GM23338 (cell line): ENCODE results near the gene DIP2C. TPM values are rescaled to one million over a fixed set of nuclear protein-coding genes. Genes with fewer than 3 reads are reported as not detected.

Experiments
- ATAC-seq: fragments of 200-7000 bp; cut with Tn5 transposase; 3 replicates; pipeline ENCODE4 v1.9.1; 2020
- DNase-seq: peaks from one replicate; pipeline ENCODE4 v3.0.0-alpha.2; 2015; ENCODE audit warnings: low spot score
- H2AFZ ChIP-seq: fragments of 200-600 bp; sonication (generic); 2 replicates; pipeline ENCODE4 v1.8.0; 2016; ENCODE audit warnings: antibody characterized with exemption, mild to moderate bottlenecking, moderate library complexity
- H3F3A ChIP-seq: fragments of 200-600 bp; sonication (generic); replicated peaks from 2 replicates; pipeline ENCODE4 v1.8.0; 2017; ENCODE audit warnings: antibody characterized with exemption, mixed run types, low read depth
- H3K27ac ChIP-seq: fragments of 200-600 bp; sonication (generic); 2 replicates; pipeline ENCODE4 v1.6.1; 2016; ENCODE audit warnings: low read depth
- H3K27me3 ChIP-seq: fragments of 200-600 bp; sonication (generic); 2 replicates; pipeline ENCODE4 v1.8.0; 2016; ENCODE audit warnings: mild to moderate bottlenecking, mixed run types, moderate library complexity; ENCODE audit not compliant: insufficient read depth
- H3K36me3 ChIP-seq: fragments of 200-600 bp; sonication (generic); 2 replicates; pipeline ENCODE4 v1.8.0; 2016; ENCODE audit warnings: mild to moderate bottlenecking; ENCODE audit not compliant: insufficient read depth
- H3K4me1 ChIP-seq: fragments of 200-600 bp; sonication (generic); 2 replicates; pipeline ENCODE4 v1.8.0; 2016; ENCODE audit warnings: mild to moderate bottlenecking, moderate library complexity; ENCODE audit not compliant: insufficient read depth
- H3K4me2 ChIP-seq: fragments of 200-600 bp; sonication (generic); 2 replicates; pipeline ENCODE4 v1.7.1; 2017; ENCODE audit warnings: mixed run types
- H3K4me3 ChIP-seq: fragments of 200-600 bp; sonication (generic); 2 replicates; pipeline ENCODE4 v1.6.1; 2016; ENCODE audit warnings: mixed run types
- H3K79me2 ChIP-seq: fragments of 200-600 bp; sonication (generic); replicated peaks from 2 replicates; pipeline ENCODE4 v1.8.0; 2017; ENCODE audit warnings: mild to moderate bottlenecking; ENCODE audit not compliant: insufficient read depth
- H3K9me2 ChIP-seq: fragments of 200-600 bp; sonication (generic); 2 replicates; pipeline ENCODE4 v1.8.0; 2017; ENCODE audit not compliant: insufficient read depth
- H4K20me1 ChIP-seq: fragments of 200-600 bp; sonication (generic); replicated peaks from 2 replicates; pipeline ENCODE4 v1.8.0; 2017; ENCODE audit warnings: mild to moderate bottlenecking; ENCODE audit not compliant: insufficient read depth
- H3K27ac Mint-ChIP-seq: 2 replicates; pipeline ENCODE4 v1.8.0; 2020; ENCODE audit warnings: inconsistent platforms, mild to moderate bottlenecking, moderate library complexity, mixed read lengths
- H3K27me3 Mint-ChIP-seq: 3 replicates; pipeline ENCODE4 v1.8.0; 2022; ENCODE audit warnings: low read depth, mild to moderate bottlenecking, moderate library complexity, mixed read lengths, inconsistent platforms; ENCODE audit not compliant: insufficient read depth, poor library complexity
- H3K36me3 Mint-ChIP-seq: 3 replicates; pipeline ENCODE4 v1.8.0; 2021; ENCODE audit warnings: low read depth, mild to moderate bottlenecking, inconsistent platforms, moderate library complexity, mixed read lengths
- H3K4me1 Mint-ChIP-seq: 3 replicates; pipeline ENCODE4 v1.8.0; 2020; ENCODE audit warnings: mild to moderate bottlenecking, inconsistent platforms, mixed read lengths
- H3K4me3 Mint-ChIP-seq: 3 replicates; pipeline ENCODE4 v1.8.0; 2021; ENCODE audit warnings: moderate library complexity, mild to moderate bottlenecking, inconsistent platforms, mixed read lengths
- H3K9me3 Mint-ChIP-seq: 3 replicates; pipeline ENCODE4 v1.8.0; 2020; ENCODE audit warnings: moderate library complexity, mild to moderate bottlenecking, inconsistent platforms, mixed read lengths
- CREB1 ChIP-seq: fragments of 250-450 bp; sonication (Bioruptor Pico); IDR thresholded peaks from 2 replicates; pipeline ENCODE4 v1.5.0; 2020; ENCODE audit warnings: low read depth, mild to moderate bottlenecking, moderate library complexity
- JUNB ChIP-seq: IDR thresholded peaks from one replicate; pipeline ENCODE4 v1.6.1; 2016; ENCODE audit warnings: antibody characterized with exemption; ENCODE audit not compliant: unreplicated experiment
- NANOG ChIP-seq: IDR thresholded peaks from 2 replicates; pipeline ENCODE4 v1.6.1; 2016; ENCODE audit warnings: antibody characterized with exemption, borderline replicate concordance
- POLR2AphosphoS5 ChIP-seq: IDR thresholded peaks from 2 replicates; pipeline ENCODE4 v1.6.1; 2016; ENCODE audit warnings: antibody characterized with exemption, low read depth
- ZNF114 ChIP-seq: fragments of 250-450 bp; sonication (Bioruptor Pico); IDR thresholded peaks from 2 replicates; pipeline ENCODE4 v1.5.0; 2020; ENCODE audit warnings: mild to moderate bottlenecking, moderate library complexity
- polyA plus RNA-seq: library from polyadenylated mRNA; unstranded; fragments of >200 nt; fragmentation: Nextera tagmentation; extraction: Ambion mirVana; gene quantifications from 2 replicates; pipeline ENCODE4 v1.2.1, GENCODE V29; 2016
- total RNA-seq: library from RNA; depleted of rRNA; stranded (reverse); fragments of >200 nt; shearing (Covaris generic); gene quantifications from 2 replicates; pipeline ENCODE4 v1.2.3, GENCODE V29; 2014
- TF ChIP-seq, protein P1 (sequence below): fragments of 250-450 bp; sonication (Bioruptor Pico); IDR thresholded peaks from 2 replicates; pipeline ENCODE4 v1.5.0; 2020; ENCODE audit warnings: mild to moderate bottlenecking, moderate library complexity

The DIP2C gene
- total and polyA plus RNA-seq, 2 experiments from 2014 or later = 5.1 to 7.7 TPM

DNA sequence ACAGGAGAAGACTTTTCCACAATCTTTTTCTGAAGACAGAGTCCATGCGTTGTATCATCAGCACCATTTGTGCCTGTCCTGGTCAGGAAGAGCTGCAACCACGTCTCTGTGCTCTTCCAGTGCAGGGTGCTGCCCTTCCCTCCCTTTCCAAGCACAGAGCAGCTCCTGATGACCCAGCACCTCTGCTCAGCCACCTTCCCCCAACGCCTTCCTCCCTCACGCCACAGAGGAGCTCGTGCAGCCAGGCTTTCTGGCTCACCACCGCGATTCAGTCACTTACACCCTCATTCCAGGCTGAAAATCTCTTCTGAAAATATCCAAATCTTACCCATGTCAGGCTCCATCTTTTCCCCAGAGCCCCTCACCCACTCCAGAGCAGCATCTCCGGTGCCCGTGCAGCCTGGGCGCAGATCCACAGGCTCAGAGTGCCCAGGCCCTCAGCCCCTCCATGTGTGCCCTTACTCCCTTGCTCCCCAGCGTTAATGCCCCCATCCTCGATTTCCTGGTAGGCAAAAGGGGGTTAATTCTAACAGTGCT is 181.5 kb downstream of the DIP2C start:
- DNase-seq (no peak), ATAC-seq (no peak)
- Mint-ChIP-seq H3K4me3 (no peak overlapping the region), H3K36me3 (peaks cover 15% of the 10 kb centered on the region; the same call in 2 of the 3 replicates), H3K4me1 (peaks cover 5% of the 10 kb centered on the region), H3K9me3 (no peaks in the 10 kb centered on the region; the same call in 1 of the 3 replicates), H3K27me3 (peaks cover 82% of the 10 kb centered on the region), H3K27ac (no peak overlapping the region)
- Histone ChIP-seq H3K4me2 (no peak overlapping the region), H3K4me1 (no peaks in the 10 kb centered on the region), H3K36me3 (no peaks in the 10 kb centered on the region), H3F3A (peaks cover 4% of the 10 kb centered on the region; the same call in 1 of the 2 replicates), H3K9me2 (no peaks in the 10 kb centered on the region), H2AFZ (no peak overlapping the region), H3K79me2 (no peaks in the 10 kb centered on the region), H3K27me3 (peaks cover 74% of the 10 kb centered on the region), H4K20me1 (peaks cover 10% of the 10 kb centered on the region), H3K27ac (no peak overlapping the region), H3K4me3 (no peak overlapping the region)
- TF ChIP-seq JUNB = no peak
- TF ChIP-seq CREB1 (CRISPR knock-in tag) = no peak

DNA sequence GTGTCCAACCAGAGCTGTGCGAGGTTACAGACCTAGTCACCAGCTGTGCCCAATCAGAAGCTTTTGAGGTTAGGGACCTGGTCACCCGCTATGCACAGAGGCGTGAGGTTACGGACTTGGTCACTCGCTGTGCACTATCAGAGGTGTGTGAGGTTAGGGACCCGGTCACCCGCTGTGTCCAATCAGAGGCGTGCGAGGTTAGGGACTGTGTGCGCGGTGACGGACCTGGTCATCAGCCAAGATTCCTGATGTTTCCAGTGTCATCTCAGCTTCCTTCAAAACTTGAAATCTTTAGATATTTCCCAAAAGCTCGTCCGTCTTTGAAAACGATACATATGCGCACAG is 182.1 kb downstream of the DIP2C start:
- Histone ChIP-seq H3K27me3 (peaks cover 78% of the 10 kb centered on the region), H3K79me2 (no peaks in the 10 kb centered on the region; the same call in 1 of the 2 replicates)
- peaks cover 15% of the 10 kb centered on the region; the same call in 2 of the 3 replicates for H3K36me3 Mint-ChIP-seq

DNA sequence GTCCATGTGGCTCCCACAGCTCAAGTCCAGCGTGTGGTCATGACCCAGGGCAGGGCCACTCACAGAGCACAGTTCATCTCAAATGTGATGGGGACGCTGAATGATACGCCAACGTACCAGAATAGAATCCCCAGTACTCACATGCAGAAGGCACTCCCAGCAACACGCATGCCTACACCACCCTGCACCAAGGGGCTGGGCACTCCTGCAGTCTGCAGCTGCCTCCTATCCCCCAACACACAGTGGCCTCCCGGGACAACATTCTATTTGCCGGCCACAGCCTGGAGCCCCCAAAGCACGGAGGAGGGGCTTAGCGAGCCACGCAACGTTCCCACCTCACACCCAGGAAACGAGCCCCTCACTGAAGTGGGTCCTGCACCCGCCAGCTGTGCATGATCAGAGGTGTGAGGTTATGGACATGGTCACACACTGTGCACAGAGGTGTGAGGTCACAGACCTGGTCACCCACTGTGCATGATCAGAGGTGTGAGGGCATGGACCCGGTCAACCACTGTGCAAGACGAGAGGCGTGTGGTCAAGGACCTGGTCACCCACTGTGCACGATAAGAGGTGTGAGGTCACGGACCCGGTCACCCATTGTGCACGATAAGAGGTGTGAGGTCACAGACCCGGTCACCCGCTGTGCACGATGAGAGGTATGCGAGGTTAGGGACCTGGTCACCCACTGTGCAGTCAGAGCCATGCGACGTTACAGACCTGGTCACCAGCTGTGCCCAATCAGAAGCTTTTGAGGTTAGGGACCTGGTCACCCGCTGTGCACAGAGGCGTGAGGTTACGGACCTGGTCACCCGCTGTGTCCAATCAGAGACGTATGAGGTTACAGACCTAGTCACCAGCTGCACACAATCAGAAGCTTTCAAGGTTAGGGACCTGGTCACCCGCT is 182.8 kb downstream of the DIP2C start:
- peaks cover 4% of the 10 kb centered on the region; the same call in 1 of the 2 replicates for H3F3A ChIP-seq
- H3K9me3 Mint-ChIP-seq = no peaks in the 10 kb centered on the region; the same call in 1 of the 3 replicates
- no peak overlapping the region for H3K4me3 Mint-ChIP-seq
- ATAC-seq (peak; percentile 8; the same call in 2 of the 3 replicates), DNase-seq (peak; percentile 69)
- no peaks in the 10 kb centered on the region for H3K4me1 ChIP-seq
- H3K27ac ChIP-seq = no peak overlapping the region
- no peaks in the 10 kb centered on the region for H3K36me3 ChIP-seq
- no peak overlapping the region for H3K4me2 ChIP-seq
- TF ChIP-seq CREB1 (CRISPR knock-in tag) (peak; percentile 76), ZNF114 (CRISPR knock-in tag) (no peak)
- TF ChIP-seq, protein P1, sequence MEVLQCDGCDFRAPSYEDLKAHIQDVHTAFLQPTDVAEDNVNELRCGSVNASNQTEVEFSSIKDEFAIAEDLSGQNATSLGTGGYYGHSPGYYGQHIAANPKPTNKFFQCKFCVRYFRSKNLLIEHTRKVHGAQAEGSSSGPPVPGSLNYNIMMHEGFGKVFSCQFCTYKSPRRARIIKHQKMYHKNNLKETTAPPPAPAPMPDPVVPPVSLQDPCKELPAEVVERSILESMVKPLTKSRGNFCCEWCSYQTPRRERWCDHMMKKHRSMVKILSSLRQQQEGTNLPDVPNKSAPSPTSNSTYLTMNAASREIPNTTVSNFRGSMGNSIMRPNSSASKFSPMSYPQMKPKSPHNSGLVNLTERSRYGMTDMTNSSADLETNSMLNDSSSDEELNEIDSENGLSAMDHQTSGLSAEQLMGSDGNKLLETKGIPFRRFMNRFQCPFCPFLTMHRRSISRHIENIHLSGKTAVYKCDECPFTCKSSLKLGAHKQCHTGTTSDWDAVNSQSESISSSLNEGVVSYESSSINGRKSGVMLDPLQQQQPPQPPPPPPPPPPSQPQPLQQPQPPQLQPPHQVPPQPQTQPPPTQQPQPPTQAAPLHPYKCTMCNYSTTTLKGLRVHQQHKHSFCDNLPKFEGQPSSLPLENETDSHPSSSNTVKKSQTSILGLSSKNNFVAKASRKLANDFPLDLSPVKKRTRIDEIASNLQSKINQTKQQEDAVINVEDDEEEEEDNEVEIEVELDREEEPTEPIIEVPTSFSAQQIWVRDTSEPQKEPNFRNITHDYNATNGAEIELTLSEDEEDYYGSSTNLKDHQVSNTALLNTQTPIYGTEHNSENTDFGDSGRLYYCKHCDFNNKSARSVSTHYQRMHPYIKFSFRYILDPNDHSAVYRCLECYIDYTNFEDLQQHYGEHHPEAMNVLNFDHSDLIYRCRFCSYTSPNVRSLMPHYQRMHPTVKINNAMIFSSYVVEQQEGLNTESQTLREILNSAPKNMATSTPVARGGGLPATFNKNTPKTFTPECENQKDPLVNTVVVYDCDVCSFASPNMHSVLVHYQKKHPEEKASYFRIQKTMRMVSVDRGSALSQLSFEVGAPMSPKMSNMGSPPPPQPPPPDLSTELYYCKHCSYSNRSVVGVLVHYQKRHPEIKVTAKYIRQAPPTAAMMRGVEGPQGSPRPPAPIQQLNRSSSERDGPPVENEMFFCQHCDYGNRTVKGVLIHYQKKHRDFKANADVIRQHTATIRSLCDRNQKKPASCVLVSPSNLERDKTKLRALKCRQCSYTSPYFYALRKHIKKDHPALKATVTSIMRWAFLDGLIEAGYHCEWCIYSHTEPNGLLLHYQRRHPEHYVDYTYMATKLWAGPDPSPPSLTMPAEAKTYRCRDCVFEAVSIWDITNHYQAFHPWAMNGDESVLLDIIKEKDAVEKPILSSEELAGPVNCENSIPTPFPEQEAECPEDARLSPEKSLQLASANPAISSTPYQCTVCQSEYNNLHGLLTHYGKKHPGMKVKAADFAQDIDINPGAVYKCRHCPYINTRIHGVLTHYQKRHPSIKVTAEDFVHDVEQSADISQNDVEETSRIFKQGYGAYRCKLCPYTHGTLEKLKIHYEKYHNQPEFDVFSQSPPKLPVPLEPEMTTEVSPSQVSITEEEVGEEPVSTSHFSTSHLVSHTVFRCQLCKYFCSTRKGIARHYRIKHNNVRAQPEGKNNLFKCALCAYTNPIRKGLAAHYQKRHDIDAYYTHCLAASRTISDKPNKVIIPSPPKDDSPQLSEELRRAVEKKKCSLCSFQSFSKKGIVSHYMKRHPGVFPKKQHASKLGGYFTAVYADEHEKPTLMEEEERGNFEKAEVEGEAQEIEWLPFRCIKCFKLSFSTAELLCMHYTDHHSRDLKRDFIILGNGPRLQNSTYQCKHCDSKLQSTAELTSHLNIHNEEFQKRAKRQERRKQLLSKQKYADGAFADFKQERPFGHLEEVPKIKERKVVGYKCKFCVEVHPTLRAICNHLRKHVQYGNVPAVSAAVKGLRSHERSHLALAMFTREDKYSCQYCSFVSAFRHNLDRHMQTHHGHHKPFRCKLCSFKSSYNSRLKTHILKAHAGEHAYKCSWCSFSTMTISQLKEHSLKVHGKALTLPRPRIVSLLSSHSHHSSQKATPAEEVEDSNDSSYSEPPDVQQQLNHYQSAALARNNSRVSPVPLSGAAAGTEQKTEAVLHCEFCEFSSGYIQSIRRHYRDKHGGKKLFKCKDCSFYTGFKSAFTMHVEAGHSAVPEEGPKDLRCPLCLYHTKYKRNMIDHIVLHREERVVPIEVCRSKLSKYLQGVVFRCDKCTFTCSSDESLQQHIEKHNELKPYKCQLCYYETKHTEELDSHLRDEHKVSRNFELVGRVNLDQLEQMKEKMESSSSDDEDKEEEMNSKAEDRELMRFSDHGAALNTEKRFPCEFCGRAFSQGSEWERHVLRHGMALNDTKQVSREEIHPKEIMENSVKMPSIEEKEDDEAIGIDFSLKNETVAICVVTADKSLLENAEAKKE = no peak
- no peak overlapping the region for H2AFZ ChIP-seq
- H3K27ac Mint-ChIP-seq = no peak overlapping the region
- no peak overlapping the region for H3K4me3 ChIP-seq
- no peaks in the 10 kb centered on the region for H3K9me2 ChIP-seq
- H3K79me2 ChIP-seq = no peaks in the 10 kb centered on the region; the same call in 1 of the 2 replicates
- peaks cover 15% of the 10 kb centered on the region; the same call in 2 of the 3 replicates for H3K36me3 Mint-ChIP-seq
- H3K4me1 Mint-ChIP-seq = peaks cover 5% of the 10 kb centered on the region
- peaks cover 84% of the 10 kb centered on the region for H3K27me3 Mint-ChIP-seq
- peaks cover 16% of the 10 kb centered on the region for H4K20me1 ChIP-seq
- peaks cover 79% of the 10 kb centered on the region for H3K27me3 ChIP-seq

More for the DNA sequence above, 182.1 kb downstream of the DIP2C start:
- Mint-ChIP-seq H3K9me3 (no peaks in the 10 kb centered on the region; the same call in 1 of the 3 replicates), H3K4me3 (no peak overlapping the region), H3K27ac (no peak overlapping the region), H3K4me1 (peaks cover 5% of the 10 kb centered on the region), H3K27me3 (peaks cover 85% of the 10 kb centered on the region)
- DNase-seq (no peak), ATAC-seq (peak; percentile 26; the same call in 2 of the 3 replicates)
- TF ChIP-seq NANOG (no peak), POLR2AphosphoS5 (0 out of 2 replicates have a peak, but pooled peaks have one; percentile 60), ZNF114 (CRISPR knock-in tag) (no peak)
- Histone ChIP-seq H2AFZ (no peak overlapping the region), H3K36me3 (no peaks in the 10 kb centered on the region), H3F3A (peaks cover 4% of the 10 kb centered on the region; the same call in 1 of the 2 replicates), H3K4me2 (no peak overlapping the region), H3K9me2 (no peaks in the 10 kb centered on the region), H4K20me1 (peaks cover 10% of the 10 kb centered on the region), H3K27ac (no peak overlapping the region), H3K4me1 (no peaks in the 10 kb centered on the region), H3K4me3 (no peak overlapping the region)
